Astrocyte (in vitro differentiated cells and primary cell): ENCODE measurements around the gene MRI1.

Source experiments
- EZH2 ChIP-seq: IDR thresholded peaks from 2 replicates; pipeline ENCODE4 v1.6.1; 2012; ENCODE audit warnings: mild to moderate bottlenecking, low read length, inconsistent platforms; ENCODE audit not compliant: insufficient read depth
- TF ChIP-seq, protein P1 (sequence below): IDR thresholded peaks from 2 replicates; pipeline ENCODE4 v1.5.1; 2011; ENCODE audit warnings: low read depth, mild to moderate bottlenecking, inconsistent platforms, low read length, moderate library complexity; ENCODE audit not compliant: insufficient read depth

DNA sequence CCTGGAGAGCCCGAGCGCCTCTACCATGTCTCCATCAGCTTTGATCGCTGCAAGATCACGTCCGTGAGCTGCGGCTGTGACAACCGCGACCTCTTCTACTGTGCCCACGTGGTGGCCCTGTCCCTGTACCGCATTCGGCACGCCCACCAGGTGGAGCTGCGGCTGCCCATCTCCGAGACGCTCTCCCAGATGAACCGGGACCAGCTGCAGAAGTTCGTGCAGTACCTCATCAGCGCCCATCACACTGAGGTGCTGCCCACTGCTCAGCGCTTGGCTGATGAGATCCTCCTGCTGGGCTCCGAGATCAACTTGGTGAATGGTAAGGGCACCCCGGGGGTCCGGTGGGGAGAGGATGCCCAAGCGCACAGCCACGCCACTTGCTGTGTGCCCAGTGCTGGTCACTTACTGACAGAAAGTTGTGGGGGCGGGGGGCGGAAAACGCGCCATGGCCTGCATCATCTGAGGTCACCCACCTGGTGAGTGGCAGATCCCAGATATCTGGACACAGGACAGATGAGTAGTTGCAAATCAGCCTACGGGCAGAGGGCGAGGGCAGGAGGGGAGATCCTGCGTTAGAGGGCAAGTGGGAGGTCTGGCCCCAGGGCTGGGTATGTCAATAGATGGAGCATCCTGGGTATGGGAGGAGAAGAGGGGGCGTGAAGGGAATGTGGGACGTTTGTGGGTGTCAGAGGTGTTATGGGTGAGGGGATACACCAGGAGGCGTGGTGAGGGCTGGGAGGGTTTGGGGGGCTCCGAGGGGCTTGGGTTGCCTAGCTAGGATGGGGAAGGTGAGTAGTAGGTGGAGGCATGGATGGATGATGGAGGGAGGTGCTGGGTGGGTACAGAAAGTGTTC, 40.7 kb downstream of the MRI1 start:
- TF ChIP-seq, protein P1, sequence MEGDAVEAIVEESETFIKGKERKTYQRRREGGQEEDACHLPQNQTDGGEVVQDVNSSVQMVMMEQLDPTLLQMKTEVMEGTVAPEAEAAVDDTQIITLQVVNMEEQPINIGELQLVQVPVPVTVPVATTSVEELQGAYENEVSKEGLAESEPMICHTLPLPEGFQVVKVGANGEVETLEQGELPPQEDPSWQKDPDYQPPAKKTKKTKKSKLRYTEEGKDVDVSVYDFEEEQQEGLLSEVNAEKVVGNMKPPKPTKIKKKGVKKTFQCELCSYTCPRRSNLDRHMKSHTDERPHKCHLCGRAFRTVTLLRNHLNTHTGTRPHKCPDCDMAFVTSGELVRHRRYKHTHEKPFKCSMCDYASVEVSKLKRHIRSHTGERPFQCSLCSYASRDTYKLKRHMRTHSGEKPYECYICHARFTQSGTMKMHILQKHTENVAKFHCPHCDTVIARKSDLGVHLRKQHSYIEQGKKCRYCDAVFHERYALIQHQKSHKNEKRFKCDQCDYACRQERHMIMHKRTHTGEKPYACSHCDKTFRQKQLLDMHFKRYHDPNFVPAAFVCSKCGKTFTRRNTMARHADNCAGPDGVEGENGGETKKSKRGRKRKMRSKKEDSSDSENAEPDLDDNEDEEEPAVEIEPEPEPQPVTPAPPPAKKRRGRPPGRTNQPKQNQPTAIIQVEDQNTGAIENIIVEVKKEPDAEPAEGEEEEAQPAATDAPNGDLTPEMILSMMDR: no peak
- TF ChIP-seq EZH2: no peak
